Islet of Langerhans (tissue), 1 donor: ENCODE data around the gene TMPRSS5.
"Not testable (repeated sequence)": the region's sequence is repeated elsewhere in the genome, so short reads cannot be mapped to it uniquely, and the experiment has no call there.

Experiments used
- FAIRE-seq: peaks from one replicate; lab custom pipeline; 2011; peaks lifted over from hg19 to GRCh38; lab: Jason Lieb, UNC

Gene TMPRSS5

DNA sequence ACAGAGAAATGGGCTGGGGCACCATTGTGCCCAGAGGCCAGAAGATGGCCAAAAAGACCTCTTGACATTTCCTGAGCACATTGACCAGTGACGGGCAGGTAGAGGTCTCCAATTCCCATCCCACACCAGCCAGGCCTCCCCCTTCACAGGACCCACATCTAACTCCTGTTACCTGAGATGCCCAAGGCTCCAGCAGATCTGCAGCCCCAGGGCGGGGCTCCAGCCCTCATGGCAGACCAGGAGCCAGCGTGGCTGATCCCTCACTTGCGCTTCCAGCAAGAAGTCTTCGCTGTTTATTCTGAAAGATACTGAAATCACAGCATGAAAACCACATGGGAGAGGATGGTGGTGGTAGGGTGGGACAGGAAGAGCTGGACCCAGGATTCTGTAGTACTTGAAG lies 9.0 kb downstream of the TMPRSS5 start:
- FAIRE-seq: no peak

DNA sequence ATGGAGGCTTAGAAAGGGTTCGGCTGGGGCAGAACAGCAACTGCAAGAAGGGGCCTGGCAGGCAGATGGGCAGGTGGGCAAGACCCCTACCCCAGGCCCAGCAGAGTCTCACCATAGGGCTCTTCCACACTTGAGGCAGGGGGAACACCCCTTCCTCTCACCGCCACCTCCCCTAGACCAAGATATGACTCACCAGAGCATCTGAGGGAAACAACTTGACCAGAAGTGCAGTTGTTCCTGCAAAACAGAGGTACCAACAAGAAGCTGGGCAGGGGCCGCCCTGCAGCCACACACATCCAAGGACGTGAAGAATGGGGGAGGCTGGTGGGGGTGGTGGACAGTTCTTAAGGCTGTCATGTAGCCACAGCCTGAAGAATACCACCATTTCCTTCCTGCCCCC lies 10.9 kb downstream of the TMPRSS5 start:
- no peak for FAIRE-seq

DNA sequence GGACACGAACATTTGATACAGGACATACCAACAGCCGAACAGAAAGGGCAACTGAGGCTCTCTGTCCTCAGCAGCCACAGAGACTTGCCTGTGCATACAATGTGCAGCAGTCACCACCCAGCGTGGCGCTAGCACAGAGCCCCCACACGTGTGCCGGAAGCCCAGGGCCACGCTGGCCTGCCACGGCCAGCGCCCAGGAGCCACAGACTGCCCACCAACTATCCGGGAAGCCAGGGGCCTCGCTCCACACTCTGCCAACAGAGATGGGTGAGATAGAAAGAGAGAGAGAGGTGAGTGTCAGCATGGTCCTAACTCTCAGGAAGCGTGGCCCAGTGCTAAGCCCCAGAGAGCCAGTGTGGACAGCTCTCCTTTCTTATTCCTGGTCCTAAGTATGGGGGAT lies 11.7 kb downstream of the TMPRSS5 start:
- no peak for FAIRE-seq

DNA sequence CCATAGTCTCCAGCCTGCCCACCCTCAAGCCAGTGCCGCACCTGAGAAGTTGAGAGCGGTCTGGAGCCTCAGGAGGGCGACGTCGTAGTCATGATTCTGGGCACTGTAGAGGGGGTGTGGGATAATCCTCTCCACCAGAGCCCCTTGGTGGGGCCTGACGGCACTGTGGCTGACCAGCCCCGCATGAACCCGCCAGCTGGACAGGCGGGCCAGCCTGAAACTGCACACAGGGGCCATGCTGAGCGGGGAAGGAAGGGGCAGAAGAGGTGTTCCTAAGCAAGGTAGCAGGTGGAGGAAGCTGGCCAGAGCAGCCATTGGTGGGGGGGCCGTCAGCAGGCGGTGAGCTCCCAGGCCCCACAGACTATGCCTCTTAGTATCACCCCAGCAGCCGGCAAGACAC lies 13.1 kb downstream of the TMPRSS5 start:
- FAIRE-seq: no peak

DNA sequence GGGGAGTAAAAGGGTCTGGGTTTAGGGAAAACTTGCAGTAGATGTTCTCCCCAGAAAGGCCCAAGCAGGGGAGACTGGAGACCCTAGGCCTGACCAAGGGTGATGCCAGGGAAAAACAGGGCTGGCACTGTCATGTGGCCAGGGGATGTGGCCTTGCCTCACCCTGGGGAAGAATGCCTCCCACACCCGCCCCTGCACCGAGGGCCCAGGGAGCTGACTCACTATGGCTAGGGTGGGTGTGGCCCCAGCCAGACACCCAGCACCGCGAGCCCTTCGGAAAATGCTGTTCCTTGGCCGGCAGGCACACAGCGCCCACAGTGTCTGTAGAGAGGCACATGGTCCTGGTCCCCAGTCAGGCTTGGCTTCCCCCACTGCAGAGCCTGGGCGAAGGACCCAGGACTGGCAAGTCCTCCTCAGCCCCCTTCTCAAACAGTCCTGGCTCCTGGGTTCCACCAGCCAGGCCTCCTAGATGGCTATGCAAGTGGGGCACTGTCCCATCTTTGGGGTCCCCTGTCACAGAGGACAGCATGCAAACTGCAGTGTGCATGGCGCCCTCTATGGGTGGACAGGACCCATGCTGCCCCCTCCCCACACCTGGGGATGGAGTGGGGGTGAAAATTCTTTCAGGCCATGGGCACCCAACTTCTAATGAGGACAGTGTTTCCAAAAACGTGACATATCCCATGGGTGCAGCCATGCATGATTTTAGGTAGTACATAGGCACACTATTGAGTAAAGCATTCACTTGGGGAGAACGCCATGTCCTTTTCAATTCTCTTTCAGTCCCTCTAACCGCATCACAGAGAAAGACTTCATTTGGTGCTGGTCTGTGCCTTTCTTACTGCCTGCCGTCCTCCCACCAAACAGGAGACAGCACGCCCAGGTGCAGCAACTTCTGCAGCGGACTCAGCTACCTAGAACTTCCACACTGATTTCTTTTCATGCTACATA lies 15.2 kb downstream of the TMPRSS5 start:
- FAIRE-seq: no peak

DNA sequence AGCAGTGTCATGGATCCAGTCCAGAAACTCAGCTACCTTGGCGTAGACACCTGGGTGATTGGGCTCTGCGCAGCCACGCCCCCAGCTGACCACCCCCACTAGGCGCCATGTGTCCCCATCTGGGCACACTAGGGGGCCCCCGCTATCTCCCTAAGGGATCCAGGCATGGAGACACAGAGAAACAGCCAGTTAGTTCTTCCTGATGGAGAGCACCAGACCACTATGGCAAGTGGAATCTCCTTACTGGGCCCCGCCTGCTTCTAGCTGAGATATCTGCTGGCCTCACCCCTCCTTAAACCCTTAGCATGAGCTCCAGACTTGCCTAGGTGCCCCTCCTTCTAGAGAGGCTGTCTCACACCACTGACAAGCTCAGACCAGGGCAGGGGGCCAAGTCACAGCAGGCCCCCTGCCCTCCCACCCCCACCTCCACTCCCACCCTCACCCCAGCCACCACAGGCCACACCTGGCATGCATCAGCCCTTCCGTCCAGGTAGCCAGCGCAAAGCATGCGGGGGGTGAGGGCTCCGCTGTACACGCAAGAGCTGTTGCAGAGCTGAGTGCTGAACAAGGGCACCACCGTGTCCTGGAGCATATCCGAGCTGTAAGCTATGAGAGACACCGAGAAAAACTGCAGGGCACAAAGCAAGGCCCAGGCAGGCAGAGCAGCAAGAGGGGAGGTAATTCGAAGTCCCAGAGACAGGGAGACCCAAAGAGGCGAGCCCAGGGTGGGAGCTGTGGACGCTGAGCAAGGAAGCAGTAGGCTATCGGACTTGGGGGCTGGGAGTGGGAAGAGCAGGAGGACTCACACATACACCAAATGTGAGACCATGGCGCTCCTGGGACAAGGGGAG lies 16.1 kb downstream of the TMPRSS5 start:
- FAIRE-seq: no peak

DNA sequence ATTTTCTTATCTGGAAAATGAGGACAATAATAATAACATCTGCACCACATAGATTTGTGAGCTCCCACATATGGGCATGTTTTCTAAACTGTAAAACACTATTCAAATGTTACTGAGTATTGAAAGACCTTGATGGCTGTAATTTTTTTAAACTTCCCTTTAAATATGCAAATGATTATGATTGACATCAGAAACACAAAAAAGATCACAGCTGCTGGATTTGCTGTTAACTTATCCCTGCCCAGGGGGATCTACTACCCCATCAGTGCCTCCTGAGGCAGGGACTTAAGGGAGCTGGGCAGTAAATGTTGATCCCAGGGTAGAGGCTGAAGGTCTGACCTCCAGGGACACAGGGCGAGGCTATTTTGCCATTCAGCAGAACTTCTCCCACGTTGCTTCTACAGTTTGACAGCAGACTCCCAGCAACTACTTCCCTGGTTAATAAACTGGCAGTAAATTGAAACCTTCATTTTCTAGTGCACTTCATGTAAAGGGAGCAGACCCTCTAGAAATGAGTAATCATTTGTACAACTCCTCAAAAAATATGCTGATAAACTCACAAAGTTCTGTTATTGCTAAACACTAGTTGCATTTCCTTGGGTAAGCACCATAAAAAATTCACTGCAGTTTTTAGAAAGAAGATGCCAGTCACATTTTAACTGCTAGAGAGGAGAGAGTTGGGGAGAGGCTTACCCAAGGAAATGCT lies 20.3 kb downstream of the TMPRSS5 start:
- no peak for FAIRE-seq

DNA sequence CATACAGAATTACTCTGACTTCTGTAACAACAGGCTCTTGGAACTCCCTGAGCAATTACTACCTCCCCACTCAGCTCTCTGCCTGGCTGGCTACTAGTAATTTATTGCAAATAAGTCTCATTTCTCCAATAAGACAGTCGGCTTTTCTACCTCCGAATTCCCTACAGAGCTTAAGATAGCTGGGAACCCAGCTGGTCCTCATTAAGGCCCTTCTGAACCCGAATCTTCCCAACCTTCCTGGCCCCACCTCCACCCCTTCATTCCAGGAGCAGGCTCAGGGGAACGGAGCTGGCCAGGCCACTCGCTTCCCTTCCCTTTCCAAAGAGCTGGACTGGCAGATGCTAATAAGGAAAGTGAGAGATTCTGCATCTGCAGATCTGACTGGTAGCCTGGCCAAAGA lies 21.6 kb downstream of the TMPRSS5 start:
- no peak for FAIRE-seq

DNA sequence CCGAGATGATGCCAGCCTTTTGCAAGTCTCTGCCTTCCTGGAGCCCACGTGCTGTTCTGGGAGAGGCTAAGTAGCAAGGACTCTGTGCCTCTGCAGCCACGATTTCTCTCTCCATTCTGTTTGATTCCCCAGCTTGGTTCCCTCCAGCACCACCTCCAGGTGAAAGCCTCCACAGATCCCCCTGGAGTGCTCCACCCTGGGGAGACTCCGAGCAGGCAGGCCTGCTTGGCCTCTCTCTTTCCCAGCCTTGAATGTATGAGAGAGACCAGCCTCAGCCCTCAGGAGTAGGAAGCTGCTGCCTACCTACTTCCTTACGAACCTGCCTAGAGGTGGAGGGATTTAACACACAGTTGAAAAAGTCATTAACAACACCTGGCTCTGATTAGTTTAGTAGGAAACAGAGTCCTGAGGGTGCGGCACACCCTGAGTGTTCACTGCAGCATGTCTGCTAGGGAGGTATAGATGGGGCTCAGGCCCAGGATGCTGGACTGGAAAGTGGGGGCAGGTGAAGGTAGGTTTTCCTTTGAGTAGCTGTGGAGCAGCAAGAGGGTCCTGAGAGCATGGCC lies 22.5 kb downstream of the TMPRSS5 start:
- no peak for FAIRE-seq

DNA sequence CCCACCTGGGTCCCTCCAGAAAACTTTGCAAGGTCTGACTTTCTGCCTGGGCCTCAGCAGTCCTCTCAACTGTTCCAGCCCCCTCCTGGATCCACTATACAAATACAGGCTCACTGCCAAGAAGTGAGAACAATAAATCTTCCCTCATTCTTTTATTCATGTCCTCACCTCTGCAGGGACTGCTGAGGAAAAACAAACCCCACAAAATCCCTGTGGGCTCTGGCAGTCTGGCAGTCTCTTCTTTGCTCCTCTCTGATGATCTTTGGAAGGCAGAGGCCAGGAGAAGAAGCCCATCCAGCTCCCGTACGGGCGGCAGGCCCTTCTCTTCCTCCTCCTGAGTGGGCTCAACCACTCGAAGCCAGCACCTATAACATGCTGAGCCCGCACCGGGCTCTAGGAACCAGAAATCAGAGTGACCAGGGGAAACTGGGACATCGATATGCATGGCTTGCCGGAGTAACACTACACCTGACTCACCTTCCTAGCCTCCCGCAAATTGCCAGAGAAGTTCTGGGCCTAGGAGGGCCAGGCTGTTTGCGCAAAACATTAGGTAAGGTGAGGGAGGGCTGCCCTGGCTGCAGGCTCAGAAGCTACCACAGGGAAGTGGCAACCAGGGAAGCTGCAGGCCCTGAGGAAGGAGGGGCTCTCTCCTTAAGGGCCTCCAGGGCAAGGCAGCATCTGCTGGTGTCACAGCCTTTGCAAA lies 24.2 kb downstream of the TMPRSS5 start:
- no peak for FAIRE-seq

DNA sequence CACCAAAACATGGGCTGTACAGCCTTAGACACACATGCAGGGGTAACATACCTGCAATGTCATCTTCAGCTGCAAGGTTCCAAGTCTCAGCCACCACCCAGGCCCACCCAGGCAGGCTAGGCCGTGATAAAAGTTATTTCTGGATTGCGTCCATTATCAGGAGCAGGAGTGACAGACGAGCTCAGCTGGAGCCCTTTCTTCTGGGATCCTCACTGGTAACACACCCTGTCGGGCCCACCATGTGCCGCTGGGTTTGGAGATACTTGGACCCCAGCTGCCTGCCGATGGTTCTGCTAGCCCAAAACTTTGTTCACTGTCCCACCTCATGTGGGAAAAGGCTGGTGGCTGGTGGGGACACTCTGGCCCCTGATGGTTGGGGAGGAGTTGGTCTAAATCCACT lies 24.8 kb downstream of the TMPRSS5 start:
- no peak for FAIRE-seq

DNA sequence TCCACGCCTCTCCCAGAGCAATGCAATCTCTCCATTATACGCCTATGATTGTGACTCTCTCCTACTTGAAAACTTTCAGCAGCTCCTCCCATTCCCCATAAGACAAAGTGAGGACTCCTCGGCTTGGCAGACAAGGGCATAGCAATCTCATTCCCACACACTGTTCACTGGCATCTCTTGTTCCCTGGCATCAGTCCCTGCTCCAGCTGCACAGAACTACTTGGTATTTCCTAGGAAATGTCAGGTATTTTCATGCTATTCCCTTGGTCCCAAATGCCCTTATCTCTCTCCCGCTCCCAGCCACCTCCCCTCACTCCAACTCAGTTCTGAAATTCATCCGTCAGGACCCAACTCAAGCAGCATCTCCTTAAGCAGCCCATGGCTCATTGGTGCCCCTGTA lies 28.4 kb downstream of the TMPRSS5 start:
- FAIRE-seq: no peak

DNA sequence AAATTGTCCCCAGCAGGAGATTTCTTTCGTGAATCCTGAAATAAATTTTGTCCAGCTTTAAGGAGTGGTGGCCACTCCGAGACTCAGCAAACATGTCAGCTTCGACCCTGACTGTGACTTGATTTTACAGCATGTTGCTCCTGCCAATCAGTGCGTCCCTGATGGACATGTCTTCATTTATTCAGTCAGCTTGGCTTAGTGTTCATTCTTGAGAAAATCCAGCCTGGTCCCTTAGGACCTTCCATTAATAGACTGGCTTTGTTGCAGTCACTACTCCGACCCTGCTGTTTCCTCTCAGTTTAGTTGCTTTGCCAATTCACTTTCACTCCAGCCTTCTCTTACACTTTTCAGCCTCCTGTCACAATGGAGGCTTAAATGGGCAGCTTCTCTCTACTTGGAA lies 30.5 kb downstream of the TMPRSS5 start:
- no peak for FAIRE-seq

DNA sequence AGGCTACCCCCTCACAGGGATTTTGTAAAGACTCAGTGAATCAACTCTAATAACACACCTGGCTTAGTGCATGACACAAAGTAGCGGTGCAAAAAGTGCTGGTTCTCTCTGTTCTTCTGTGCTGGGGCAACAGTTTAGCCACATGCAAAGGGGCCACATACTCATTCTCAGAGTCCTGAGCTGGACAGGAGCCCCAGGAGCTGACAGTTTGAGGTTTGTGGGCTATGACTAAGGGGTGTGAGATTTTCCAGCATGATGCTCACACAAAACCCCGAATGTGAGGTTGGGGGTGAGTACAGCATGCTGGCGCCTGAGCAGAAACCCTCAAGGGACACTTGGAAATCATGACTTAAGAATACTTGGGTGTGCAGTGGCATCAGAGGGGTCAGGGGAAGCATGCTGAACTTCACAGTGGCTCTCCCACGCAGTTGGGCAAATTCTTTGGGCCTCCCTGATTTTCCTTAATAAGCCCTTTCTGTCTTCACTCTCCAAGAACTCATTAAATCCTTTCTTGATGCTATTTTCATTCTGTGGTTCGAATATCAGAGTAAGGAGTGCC lies 31.0 kb downstream of the TMPRSS5 start:
- FAIRE-seq: no peak

DNA sequence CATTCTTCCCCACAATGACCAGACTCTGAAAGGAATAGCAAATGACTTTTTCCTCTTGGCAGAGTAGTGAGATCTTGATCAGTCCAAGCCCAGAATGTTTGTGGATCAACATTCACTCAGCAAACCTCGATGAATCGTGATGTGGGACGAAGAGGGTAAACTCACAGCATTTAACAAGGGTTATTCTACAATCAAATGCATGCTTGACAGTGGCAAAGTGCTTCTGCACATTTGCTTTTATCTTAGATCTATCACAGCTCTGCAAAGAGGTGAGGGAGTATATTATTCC lies 31.8 kb downstream of the TMPRSS5 start:
- no peak for FAIRE-seq

DNA sequence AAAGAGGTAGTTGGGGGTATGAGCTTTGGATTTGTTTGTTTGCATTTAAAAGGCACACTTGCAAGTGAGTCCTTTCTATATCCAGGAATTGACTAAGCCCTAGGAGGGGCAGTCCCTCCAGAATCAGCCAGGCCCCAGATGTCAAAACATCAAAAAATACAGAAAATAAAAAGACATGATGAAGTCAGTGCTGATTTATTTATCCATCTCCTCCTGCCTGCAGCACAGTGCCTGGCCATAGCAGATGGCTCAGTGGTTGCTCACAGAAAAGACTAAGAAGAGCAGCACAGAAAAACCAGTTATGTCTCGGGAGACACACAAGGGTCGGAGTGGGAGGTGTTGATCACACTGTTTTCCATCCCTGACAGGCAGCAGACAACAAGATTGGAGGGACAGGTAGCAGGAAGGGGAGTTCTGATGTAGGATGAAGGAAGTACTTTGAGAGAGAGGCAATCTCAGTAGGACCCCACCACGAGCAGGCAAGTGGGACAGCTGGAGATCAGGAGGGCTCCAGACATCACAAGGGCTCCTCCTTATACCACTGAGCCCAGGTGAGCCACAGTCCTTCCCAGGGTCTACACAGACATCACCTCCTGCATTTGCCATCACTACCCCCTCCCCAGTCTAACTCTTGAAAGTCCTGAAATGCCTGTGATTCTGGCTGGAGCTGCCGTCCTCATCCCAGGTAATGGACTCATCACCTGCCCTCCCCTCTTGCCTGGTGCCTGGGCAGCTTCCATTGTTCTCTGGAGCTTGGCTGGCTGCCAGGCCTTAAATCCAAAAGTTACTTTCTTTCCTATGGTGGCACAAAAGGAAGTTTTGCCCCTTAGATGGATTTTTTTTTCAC lies 32.3 kb downstream of the TMPRSS5 start:
- no peak for FAIRE-seq

DNA sequence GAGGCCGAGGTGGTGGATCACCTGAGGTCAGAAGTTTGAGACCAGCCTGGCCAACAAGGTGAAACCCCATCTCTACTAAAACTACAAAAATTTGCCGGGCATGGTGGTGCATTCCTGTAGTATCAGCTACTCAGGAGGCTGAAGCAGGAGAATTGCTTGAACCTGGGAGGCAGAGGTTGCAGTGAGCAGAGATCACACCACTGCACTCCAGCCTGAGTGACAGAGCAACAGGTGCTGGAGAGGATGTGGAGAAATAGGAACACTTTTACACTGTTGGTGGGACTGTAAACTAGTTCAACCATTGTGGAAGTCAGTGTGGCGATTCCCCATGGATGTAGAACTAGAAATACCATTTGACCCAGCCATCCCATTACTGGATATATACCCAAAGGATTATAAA lies 34.2 kb downstream of the TMPRSS5 start:
- not testable (repeated sequence) for FAIRE-seq

DNA sequence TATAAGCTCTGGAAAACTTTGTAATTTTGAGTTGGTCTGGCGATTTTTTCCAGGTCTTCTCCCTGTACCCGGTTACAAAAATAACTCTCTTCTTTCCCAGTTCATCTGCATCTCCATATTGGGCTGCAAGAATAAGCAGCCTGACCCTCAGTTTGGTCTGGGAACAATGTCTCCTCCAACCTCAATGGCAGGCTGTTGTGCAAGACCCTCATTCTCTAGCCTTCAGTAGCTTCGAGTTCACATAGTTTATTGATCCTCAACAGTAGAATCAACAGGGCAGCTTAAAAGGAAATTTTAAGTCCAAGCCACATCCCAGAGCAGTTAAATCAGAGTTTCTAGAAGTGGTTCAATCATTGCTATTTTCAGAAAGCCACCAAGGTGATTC lies 35.3 kb downstream of the TMPRSS5 start:
- FAIRE-seq: no peak

DNA sequence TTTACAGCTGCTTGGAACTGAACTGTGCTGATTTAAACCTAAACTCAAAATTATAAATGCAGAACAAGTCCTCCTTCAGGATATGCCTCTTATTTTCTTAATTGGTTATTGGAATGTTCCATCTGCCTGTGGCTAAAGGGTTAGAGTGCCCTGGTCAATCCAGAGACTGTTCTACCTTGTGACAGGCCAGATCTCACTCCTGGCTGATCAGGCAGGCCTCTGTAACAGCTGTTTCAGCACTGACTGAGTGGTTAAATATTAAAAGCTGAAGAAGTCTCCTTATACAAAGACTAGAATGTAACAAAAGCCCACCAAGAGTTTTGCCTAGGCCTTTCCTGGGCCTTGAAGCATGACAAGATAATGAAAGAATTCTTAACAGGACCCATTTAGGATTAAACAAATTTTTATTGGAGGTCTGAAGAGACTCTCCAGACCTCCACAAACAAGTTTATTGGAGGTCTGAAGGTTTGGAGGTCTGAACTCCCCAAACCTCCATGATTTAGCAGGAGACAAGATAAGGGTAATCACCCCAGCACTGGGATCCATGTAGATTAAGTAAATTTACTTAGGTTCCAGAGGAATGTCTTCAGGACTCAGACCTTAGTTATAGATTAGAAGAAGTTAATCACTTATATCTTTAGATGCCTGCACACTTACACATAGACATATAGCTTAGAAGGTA lies 35.8 kb downstream of the TMPRSS5 start:
- no peak for FAIRE-seq

DNA sequence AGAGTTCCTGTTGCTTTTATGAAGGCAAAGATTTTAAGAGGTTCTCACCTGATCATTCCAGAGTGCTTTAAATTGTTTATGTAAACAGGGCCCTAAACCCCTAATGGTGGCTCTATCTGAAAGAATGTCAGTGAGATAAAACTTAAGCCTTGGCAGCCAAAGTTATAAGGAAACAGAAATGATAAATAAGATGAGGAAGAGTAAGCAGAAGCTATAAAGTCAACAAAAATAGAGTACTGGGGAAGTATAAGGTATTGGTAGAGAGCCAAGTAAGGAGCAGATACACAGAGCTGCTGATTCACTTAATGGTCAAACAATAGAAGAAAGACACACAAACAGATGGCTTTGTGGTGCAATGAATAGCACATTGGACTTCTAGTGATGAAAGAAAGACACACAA lies 37.9 kb downstream of the TMPRSS5 start:
- FAIRE-seq: no peak
